Measurements from ENCODE around the gene KLRG1.
A peak's percentile ranks its signal among the peaks of the same experiment; 100 is the strongest.

Gene KLRG1

GRCh38 chr12:9034095-9034494, 44.7 kb downstream of the KLRG1 start:
- DNase-seq (ENCODE audit: low read depth, low spot score): no peak
- no peak overlapping the region for H3K4me3 ChIP-seq (ENCODE audit: low read length)

GRCh38 chr12:9036227-9036626, 46.9 kb downstream of the KLRG1 start:
- no peak for DNase-seq (ENCODE audit: low read depth, low spot score)
- no peak overlapping the region for H3K4me3 ChIP-seq (ENCODE audit: low read length)

GRCh38 chr12:9037431-9037830, 48.1 kb downstream of the KLRG1 start:
- no peak overlapping the region for H3K4me3 ChIP-seq (ENCODE audit: low read length)
- DNase-seq (ENCODE audit: low read depth, low spot score): no peak

GRCh38 chr12:9039397-9039977, 50.1 kb downstream of the KLRG1 start:
- peak; percentile 37 for DNase-seq (ENCODE audit: low read depth, low spot score)

GRCh38 chr12:9040484-9041186, 51.3 kb downstream of the KLRG1 start:
- no peak for DNase-seq (ENCODE audit: low read depth, low spot score)
- H3K4me3 ChIP-seq (ENCODE audit: low read length): no peak overlapping the region

More at GRCh38 chr12:9039397-9039977, 50.1 kb downstream of the KLRG1 start:
- no peak overlapping the region for H3K4me3 ChIP-seq (ENCODE audit: low read length)

GRCh38 chr12:9041321-9041720, 52.0 kb downstream of the KLRG1 start:
- no peak overlapping the region for H3K4me3 ChIP-seq (ENCODE audit: low read length)
- DNase-seq (ENCODE audit: low read depth, low spot score): no peak

GRCh38 chr12:9043766-9044165, 54.4 kb downstream of the KLRG1 start:
- no peak overlapping the region for H3K4me3 ChIP-seq (ENCODE audit: low read length)
- DNase-seq (ENCODE audit: low read depth, low spot score): no peak

- H3K4me3 ChIP-seq (ENCODE audit: low read length): no peak overlapping the region
- DNase-seq (ENCODE audit: low read depth, low spot score): no peak
Observed at GRCh38 chr12:9047105-9047504, 57.8 kb downstream of the KLRG1 start.

GRCh38 chr12:9048930-9049329, 59.6 kb downstream of the KLRG1 start:
- no peak for DNase-seq (ENCODE audit: low read depth, low spot score)
- H3K4me3 ChIP-seq (ENCODE audit: low read length): no peak overlapping the region

GRCh38 chr12:9049520-9050133, 60.3 kb downstream of the KLRG1 start:
- DNase-seq (ENCODE audit: low read depth, low spot score): peak; percentile 42
- H3K4me3 ChIP-seq (ENCODE audit: low read length): no peak overlapping the region

GRCh38 chr12:9050521-9051157, 61.3 kb downstream of the KLRG1 start:
- H3K4me3 ChIP-seq (ENCODE audit: low read length): no peak overlapping the region
- DNase-seq (ENCODE audit: low read depth, low spot score): no peak

GRCh38 chr12:9051158-9051550, 61.8 kb downstream of the KLRG1 start:
- DNase-seq (ENCODE audit: low read depth, low spot score): no peak

GRCh38 chr12:9052610-9053009, 63.3 kb downstream of the KLRG1 start:
- DNase-seq (ENCODE audit: low read depth, low spot score): no peak
- H3K4me3 ChIP-seq (ENCODE audit: low read length): no peak overlapping the region

More at GRCh38 chr12:9051158-9051550, 61.8 kb downstream of the KLRG1 start:
- no peak overlapping the region for H3K4me3 ChIP-seq (ENCODE audit: low read length)

Data from Jurkat, Clone E6-1 (cell line).